GM12878 (cell line): Measurements from ENCODE around the gene FBXO17. TPM values are rescaled to one million over a fixed set of nuclear protein-coding genes. Genes with fewer than 3 reads are reported as not detected.
A peak's percentile ranks its signal among the peaks of the same experiment; 100 is the strongest.

Source experiments
- ATF7 ChIP-seq: fragments of 450-650 bp; IDR thresholded peaks from 2 replicates; pipeline ENCODE4 v1.6.1; 2016; ENCODE audit warnings: low read depth, mild to moderate bottlenecking
- DPF2 ChIP-seq: fragments of 450-650 bp; IDR thresholded peaks from 2 replicates; pipeline ENCODE4 v1.6.1; 2017; ENCODE audit warnings: mild to moderate bottlenecking
- JUNB ChIP-seq: IDR thresholded peaks from 2 replicates; pipeline ENCODE4 v1.6.1; 2016; ENCODE audit warnings: antibody characterized with exemption, mild to moderate bottlenecking
- JUND ChIP-seq: IDR thresholded peaks from 2 replicates; pipeline ENCODE4 v1.6.1; 2012; ENCODE audit warnings: low read depth, mild to moderate bottlenecking, low read length, improper control_type of control experiment, moderate library complexity
- KAT2A ChIP-seq: conservative IDR thresholded peaks from 2 replicates; pipeline ENCODE4 v1.6.1; 2011; ENCODE audit warnings: low read depth, low read length; ENCODE audit not compliant: control insufficient read depth
- MTA3 ChIP-seq: IDR thresholded peaks from 2 replicates; pipeline ENCODE4 v1.6.1; 2012; ENCODE audit warnings: low read length, inconsistent platforms, borderline replicate concordance
- MXI1 ChIP-seq: fragments of 150-350 bp; IDR thresholded peaks from 2 replicates; pipeline ENCODE4 v1.6.1; 2011; ENCODE audit warnings: low read depth, mild to moderate bottlenecking, inconsistent platforms, low read length, improper control_type of control experiment
- RAD51 ChIP-seq: fragments of 450-650 bp; IDR thresholded peaks from 2 replicates; pipeline ENCODE4 v1.6.1; 2016; ENCODE audit warnings: moderate library complexity, mild to moderate bottlenecking, inconsistent platforms
- ZNF207 ChIP-seq: fragments of 450-650 bp; IDR thresholded peaks from 2 replicates; pipeline ENCODE4 v1.6.1; 2014; ENCODE audit warnings: antibody characterized with exemption, mild to moderate bottlenecking, borderline replicate concordance
- ZSCAN29 ChIP-seq: fragments of 450-650 bp; IDR thresholded peaks from 2 replicates; pipeline ENCODE4 v1.6.1; 2017; ENCODE audit warnings: mild to moderate bottlenecking, moderate library complexity
- polyA plus RNA-seq, 11 experiments: library from polyadenylated mRNA; depleted of rRNA in 4 of 11; unstranded in 6 of 11; stranded (reverse) in 5 of 11; fragments of >200 nt; fragmentation: Nextera tagmentation in 4 of 11; fragmentation: Illumina TruSeq in 1 of 11; extraction: Ambion mirVana in 4 of 11; extraction: Trizol in 1 of 11; gene quantifications; 1 replicate in 1 of 11; 2 replicates in 10 of 11; pipeline versions ENCODE4 v1.2.1 to v1.2.3, GENCODE V29; 2011 to 2016; ENCODE audit warnings: inconsistent platforms in 2 of 11, missing spikeins in 2 of 11, low read depth in 1 of 11
- total RNA-seq, 4 experiments: library from RNA; depleted of rRNA in 3 of 4; stranded (reverse); fragments of >200 nt in 3 of 4; fragmentation: Illumina TruSeq in 1 of 4; extraction: Trizol in 1 of 4; gene quantifications; 2 replicates each; pipeline versions ENCODE4 v1.2.1 to v1.2.3, GENCODE V29; 2013 to 2021
- TF ChIP-seq, protein P1 (sequence below): fragments of 450-650 bp; IDR thresholded peaks from 2 replicates; pipeline ENCODE4 v1.6.1; 2017; ENCODE audit warnings: mild to moderate bottlenecking, low read depth, inconsistent platforms; ENCODE audit not compliant: poor library complexity, severe bottlenecking
- TF ChIP-seq, protein P2 (sequence below): IDR thresholded peaks from 2 replicates; pipeline ENCODE4 v1.6.1; 2011; ENCODE audit warnings: borderline replicate concordance, low read depth, mild to moderate bottlenecking, moderate library complexity, mixed read lengths, low read length; ENCODE audit not compliant: insufficient read depth; ENCODE audit errors: extremely low read length
- TF ChIP-seq, protein P3 (sequence below): fragments of 450-650 bp; IDR thresholded peaks from 2 replicates; pipeline ENCODE4 v1.6.1; 2017; ENCODE audit warnings: mild to moderate bottlenecking, moderate library complexity
- TF ChIP-seq, protein P4 (sequence below): IDR thresholded peaks from 2 replicates; pipeline ENCODE4 v1.6.1; 2012; ENCODE audit warnings: mild to moderate bottlenecking, low read depth, low read length

FBXO17 gene
- total and polyA plus RNA-seq, 10 of the 15 experiments (the other 5 are each of a cell fraction or from before 2014, with no cell fraction given) = 2.2 to 11.1 (median 5.3) TPM

DNA sequence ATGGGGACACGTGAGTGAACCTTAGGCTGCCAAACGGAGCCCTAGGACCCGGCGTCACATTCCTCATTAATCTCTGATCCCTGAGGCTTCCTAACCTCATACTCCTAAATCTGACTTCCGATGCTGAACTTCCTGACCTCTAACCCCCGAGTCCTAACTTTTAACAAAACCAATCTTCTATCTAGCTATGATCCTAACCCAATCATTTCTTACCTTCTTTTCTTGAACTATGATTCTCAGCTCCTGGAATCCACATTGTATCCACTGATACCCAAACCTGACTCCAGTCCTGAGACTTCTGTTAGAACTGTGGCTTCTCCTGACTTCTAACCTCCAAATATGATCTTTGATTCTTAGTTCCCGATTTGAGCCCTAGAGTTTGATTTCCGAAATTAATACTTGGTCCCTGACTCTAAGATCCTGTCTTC is 75.3 kb downstream of the FBXO17 start (continued):
- TF ChIP-seq, protein P1, sequence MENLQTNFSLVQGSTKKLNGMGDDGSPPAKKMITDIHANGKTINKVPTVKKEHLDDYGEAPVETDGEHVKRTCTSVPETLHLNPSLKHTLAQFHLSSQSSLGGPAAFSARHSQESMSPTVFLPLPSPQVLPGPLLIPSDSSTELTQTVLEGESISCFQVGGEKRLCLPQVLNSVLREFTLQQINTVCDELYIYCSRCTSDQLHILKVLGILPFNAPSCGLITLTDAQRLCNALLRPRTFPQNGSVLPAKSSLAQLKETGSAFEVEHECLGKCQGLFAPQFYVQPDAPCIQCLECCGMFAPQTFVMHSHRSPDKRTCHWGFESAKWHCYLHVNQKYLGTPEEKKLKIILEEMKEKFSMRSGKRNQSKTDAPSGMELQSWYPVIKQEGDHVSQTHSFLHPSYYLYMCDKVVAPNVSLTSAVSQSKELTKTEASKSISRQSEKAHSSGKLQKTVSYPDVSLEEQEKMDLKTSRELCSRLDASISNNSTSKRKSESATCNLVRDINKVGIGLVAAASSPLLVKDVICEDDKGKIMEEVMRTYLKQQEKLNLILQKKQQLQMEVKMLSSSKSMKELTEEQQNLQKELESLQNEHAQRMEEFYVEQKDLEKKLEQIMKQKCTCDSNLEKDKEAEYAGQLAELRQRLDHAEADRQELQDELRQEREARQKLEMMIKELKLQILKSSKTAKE = no peak
- no peak for TF ChIP-seq ZSCAN29
- peak; percentile 54; the same call in 1 of the 2 replicates for TF ChIP-seq RAD51
- TF ChIP-seq ATF7 = no peak
- TF ChIP-seq MXI1 = no peak
- TF ChIP-seq JUNB = no peak
- TF ChIP-seq, protein P2, sequence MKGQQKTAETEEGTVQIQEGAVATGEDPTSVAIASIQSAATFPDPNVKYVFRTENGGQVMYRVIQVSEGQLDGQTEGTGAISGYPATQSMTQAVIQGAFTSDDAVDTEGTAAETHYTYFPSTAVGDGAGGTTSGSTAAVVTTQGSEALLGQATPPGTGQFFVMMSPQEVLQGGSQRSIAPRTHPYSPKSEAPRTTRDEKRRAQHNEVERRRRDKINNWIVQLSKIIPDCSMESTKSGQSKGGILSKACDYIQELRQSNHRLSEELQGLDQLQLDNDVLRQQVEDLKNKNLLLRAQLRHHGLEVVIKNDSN = peak; percentile 73
- TF ChIP-seq ZNF207 = no peak
- TF ChIP-seq, protein P3, sequence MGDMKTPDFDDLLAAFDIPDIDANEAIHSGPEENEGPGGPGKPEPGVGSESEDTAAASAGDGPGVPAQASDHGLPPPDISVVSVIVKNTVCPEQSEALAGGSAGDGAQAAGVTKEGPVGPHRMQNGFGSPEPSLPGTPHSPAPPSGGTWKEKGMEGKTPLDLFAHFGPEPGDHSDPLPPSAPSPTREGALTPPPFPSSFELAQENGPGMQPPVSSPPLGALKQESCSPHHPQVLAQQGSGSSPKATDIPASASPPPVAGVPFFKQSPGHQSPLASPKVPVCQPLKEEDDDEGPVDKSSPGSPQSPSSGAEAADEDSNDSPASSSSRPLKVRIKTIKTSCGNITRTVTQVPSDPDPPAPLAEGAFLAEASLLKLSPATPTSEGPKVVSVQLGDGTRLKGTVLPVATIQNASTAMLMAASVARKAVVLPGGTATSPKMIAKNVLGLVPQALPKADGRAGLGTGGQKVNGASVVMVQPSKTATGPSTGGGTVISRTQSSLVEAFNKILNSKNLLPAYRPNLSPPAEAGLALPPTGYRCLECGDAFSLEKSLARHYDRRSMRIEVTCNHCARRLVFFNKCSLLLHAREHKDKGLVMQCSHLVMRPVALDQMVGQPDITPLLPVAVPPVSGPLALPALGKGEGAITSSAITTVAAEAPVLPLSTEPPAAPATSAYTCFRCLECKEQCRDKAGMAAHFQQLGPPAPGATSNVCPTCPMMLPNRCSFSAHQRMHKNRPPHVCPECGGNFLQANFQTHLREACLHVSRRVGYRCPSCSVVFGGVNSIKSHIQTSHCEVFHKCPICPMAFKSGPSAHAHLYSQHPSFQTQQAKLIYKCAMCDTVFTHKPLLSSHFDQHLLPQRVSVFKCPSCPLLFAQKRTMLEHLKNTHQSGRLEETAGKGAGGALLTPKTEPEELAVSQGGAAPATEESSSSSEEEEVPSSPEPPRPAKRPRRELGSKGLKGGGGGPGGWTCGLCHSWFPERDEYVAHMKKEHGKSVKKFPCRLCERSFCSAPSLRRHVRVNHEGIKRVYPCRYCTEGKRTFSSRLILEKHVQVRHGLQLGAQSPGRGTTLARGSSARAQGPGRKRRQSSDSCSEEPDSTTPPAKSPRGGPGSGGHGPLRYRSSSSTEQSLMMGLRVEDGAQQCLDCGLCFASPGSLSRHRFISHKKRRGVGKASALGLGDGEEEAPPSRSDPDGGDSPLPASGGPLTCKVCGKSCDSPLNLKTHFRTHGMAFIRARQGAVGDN = peak; percentile 15; the same call in 1 of the 2 replicates
- no peak for TF ChIP-seq JUND
- no peak for TF ChIP-seq MTA3
- TF ChIP-seq, protein P4, sequence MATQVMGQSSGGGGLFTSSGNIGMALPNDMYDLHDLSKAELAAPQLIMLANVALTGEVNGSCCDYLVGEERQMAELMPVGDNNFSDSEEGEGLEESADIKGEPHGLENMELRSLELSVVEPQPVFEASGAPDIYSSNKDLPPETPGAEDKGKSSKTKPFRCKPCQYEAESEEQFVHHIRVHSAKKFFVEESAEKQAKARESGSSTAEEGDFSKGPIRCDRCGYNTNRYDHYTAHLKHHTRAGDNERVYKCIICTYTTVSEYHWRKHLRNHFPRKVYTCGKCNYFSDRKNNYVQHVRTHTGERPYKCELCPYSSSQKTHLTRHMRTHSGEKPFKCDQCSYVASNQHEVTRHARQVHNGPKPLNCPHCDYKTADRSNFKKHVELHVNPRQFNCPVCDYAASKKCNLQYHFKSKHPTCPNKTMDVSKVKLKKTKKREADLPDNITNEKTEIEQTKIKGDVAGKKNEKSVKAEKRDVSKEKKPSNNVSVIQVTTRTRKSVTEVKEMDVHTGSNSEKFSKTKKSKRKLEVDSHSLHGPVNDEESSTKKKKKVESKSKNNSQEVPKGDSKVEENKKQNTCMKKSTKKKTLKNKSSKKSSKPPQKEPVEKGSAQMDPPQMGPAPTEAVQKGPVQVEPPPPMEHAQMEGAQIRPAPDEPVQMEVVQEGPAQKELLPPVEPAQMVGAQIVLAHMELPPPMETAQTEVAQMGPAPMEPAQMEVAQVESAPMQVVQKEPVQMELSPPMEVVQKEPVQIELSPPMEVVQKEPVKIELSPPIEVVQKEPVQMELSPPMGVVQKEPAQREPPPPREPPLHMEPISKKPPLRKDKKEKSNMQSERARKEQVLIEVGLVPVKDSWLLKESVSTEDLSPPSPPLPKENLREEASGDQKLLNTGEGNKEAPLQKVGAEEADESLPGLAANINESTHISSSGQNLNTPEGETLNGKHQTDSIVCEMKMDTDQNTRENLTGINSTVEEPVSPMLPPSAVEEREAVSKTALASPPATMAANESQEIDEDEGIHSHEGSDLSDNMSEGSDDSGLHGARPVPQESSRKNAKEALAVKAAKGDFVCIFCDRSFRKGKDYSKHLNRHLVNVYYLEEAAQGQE = no peak
- no peak for TF ChIP-seq KAT2A
- TF ChIP-seq DPF2 = 0 out of 2 replicates have a peak, but pooled peaks have one; percentile 16
